Osteocyte (in vitro differentiated cells): ENCODE results near the gene ATP6V0B. TPM values are rescaled to one million over a fixed set of nuclear protein-coding genes. Genes with fewer than 3 reads are reported as not detected.

Experiments
- DNase-seq: peaks from one replicate; pipeline ENCODE4 v3.0.0; 2021; ENCODE audit warnings: mixed read lengths; ENCODE audit not compliant: unreplicated experiment; ENCODE audit errors: extremely low spot score
- H3K27ac Mint-ChIP-seq: one replicate; pipeline ENCODE4 v1.8.0; 2021; ENCODE audit warnings: mild to moderate bottlenecking, mixed read lengths; ENCODE audit not compliant: unreplicated experiment
- H3K27me3 Mint-ChIP-seq: one replicate; pipeline ENCODE4 v1.8.0; 2021; ENCODE audit warnings: mixed read lengths; ENCODE audit not compliant: unreplicated experiment
- H3K36me3 Mint-ChIP-seq: one replicate; pipeline ENCODE4 v1.8.0; 2021; ENCODE audit warnings: mixed read lengths; ENCODE audit not compliant: unreplicated experiment
- H3K4me1 Mint-ChIP-seq: one replicate; pipeline ENCODE4 v1.8.0; 2021; ENCODE audit warnings: mixed read lengths; ENCODE audit not compliant: unreplicated experiment
- H3K4me3 Mint-ChIP-seq: one replicate; pipeline ENCODE4 v1.8.0; 2021; ENCODE audit warnings: mild to moderate bottlenecking, moderate library complexity, mixed read lengths; ENCODE audit not compliant: unreplicated experiment
- H3K9me3 Mint-ChIP-seq: one replicate; pipeline ENCODE4 v1.8.0; 2021; ENCODE audit warnings: mixed read lengths; ENCODE audit not compliant: unreplicated experiment
- total RNA-seq: library from RNA; stranded (reverse); gene quantifications from 2 replicates; pipeline ENCODE4 v1.2.1, GENCODE V29; 2021
- TF ChIP-seq, protein P1 (sequence below): fragments of 200-600 bp; sonication (generic); IDR thresholded peaks from 2 replicates; pipeline ENCODE4 v1.5.0; 2021; ENCODE audit warnings: antibody characterized with exemption, mild to moderate bottlenecking, moderate library complexity

Gene ATP6V0B
- total RNA-seq, 1 donor from 2014 or later, result 128 TPM

DNA sequence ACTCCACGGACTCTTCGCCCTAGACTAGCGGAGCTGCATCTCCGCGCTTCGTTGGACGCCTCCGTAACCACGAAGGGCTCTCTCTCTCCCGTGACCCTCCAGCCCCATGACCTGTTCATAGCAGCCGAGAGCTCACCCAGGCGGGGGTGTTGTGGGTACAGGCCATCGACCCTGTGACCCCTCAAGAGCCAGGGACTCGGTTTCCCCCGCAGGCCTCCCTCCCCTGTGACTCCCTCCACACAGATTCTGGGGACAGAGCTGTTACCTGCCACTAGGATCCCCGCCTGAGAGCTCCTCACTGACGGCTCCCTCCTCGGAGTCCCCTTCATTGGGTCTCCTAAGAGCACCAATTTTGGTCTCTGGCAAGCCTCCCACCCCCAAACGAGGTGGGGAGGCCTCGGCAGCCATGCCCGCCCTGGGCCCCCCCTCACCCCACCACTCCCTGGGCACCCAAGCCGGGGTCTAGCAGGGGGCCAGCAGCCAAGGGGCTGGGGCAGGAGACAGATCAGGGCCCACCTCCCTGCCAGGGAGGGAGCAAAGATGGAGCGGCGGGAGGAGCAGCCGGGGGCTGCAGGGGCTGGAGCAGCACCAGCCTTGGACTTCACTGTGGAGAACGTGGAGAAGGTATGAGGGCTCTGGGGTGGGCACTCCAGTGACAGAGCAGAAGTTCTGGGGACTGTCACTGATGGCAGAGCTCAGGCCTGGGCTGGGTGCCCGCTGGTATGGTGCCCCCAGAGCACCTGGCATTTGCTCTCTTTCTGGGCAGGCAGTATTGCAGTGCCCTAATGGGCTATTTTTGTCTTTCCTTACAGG lies 27.5 kb upstream of the ATP6V0B start:
- H3K9me3 Mint-ChIP-seq, result no peaks in the 10 kb centered on the region
- H3K36me3 Mint-ChIP-seq, result peaks cover 9% of the 10 kb centered on the region
- TF ChIP-seq, protein P1, sequence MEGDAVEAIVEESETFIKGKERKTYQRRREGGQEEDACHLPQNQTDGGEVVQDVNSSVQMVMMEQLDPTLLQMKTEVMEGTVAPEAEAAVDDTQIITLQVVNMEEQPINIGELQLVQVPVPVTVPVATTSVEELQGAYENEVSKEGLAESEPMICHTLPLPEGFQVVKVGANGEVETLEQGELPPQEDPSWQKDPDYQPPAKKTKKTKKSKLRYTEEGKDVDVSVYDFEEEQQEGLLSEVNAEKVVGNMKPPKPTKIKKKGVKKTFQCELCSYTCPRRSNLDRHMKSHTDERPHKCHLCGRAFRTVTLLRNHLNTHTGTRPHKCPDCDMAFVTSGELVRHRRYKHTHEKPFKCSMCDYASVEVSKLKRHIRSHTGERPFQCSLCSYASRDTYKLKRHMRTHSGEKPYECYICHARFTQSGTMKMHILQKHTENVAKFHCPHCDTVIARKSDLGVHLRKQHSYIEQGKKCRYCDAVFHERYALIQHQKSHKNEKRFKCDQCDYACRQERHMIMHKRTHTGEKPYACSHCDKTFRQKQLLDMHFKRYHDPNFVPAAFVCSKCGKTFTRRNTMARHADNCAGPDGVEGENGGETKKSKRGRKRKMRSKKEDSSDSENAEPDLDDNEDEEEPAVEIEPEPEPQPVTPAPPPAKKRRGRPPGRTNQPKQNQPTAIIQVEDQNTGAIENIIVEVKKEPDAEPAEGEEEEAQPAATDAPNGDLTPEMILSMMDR, result no peak
- peak overlapping the region; percentile 91 for H3K4me3 Mint-ChIP-seq
- H3K4me1 Mint-ChIP-seq, result peaks cover 31% of the 10 kb centered on the region
- no peaks in the 10 kb centered on the region for H3K27me3 Mint-ChIP-seq
- DNase-seq, result no peak
- H3K27ac Mint-ChIP-seq, result peak overlapping the region; percentile 94

DNA sequence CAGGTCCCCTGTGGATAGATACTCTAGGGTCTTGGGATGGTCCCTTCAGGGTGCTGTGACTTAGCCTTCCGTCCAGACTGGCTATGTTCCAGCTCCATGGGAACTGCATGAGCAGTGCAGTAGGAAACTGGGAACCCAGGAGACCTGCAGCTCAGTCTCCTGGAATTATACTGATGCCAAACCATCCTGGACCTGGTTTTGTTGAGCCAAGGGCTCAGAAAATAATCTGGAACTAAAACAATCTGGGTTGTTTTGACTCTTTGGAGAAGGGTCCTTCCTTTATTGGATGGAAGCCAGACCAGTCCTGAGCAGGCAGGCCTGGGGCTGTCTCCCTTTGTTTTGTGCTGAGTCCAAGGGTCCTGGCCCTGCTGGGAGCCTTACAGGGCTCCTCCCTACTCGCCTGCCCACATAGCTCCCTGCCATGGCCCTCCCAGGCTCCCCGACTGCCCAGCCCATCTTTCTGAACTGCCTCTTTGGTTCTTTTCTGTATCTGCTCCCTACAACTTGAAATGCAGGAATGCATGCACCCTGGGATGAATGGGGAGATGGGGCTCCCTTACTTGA lies 26.8 kb upstream of the ATP6V0B start:
- Mint-ChIP-seq H3K9me3 (no peaks in the 10 kb centered on the region), H3K4me1 (peaks cover 31% of the 10 kb centered on the region), H3K27ac (peak overlapping the region; percentile 94), H3K4me3 (peak overlapping the region; percentile 91), H3K36me3 (peaks cover 9% of the 10 kb centered on the region), H3K27me3 (no peaks in the 10 kb centered on the region)
- DNase-seq, result no peak
- TF ChIP-seq, protein P1, result no peak

DNA sequence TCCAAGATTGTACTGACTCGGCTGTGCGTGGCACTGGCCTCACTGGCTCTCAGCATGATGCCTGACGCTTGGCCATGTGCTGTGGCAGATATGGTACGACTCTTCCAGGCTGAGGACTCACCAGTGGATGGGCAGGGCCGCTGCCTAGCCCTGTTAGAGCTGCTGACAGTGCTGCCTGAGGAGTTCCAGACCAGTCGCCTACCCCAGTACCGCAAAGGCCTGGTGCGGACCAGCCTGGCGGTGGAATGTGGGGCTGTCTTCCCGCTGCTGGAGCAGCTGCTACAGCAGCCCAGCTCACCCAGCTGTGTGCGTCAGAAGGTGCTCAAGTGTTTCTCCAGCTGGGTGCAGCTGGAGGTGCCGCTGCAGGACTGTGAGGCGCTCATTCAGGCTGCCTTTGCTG lies 25.1 kb upstream of the ATP6V0B start:
- TF ChIP-seq, protein P1, result no peak
- no peaks in the 10 kb centered on the region for H3K9me3 Mint-ChIP-seq
- peaks cover 31% of the 10 kb centered on the region for H3K4me1 Mint-ChIP-seq
- H3K27me3 Mint-ChIP-seq, result no peaks in the 10 kb centered on the region
- no peak overlapping the region for H3K4me3 Mint-ChIP-seq
- no peak for DNase-seq
- no peak overlapping the region for H3K27ac Mint-ChIP-seq
- peaks cover 9% of the 10 kb centered on the region for H3K36me3 Mint-ChIP-seq

DNA sequence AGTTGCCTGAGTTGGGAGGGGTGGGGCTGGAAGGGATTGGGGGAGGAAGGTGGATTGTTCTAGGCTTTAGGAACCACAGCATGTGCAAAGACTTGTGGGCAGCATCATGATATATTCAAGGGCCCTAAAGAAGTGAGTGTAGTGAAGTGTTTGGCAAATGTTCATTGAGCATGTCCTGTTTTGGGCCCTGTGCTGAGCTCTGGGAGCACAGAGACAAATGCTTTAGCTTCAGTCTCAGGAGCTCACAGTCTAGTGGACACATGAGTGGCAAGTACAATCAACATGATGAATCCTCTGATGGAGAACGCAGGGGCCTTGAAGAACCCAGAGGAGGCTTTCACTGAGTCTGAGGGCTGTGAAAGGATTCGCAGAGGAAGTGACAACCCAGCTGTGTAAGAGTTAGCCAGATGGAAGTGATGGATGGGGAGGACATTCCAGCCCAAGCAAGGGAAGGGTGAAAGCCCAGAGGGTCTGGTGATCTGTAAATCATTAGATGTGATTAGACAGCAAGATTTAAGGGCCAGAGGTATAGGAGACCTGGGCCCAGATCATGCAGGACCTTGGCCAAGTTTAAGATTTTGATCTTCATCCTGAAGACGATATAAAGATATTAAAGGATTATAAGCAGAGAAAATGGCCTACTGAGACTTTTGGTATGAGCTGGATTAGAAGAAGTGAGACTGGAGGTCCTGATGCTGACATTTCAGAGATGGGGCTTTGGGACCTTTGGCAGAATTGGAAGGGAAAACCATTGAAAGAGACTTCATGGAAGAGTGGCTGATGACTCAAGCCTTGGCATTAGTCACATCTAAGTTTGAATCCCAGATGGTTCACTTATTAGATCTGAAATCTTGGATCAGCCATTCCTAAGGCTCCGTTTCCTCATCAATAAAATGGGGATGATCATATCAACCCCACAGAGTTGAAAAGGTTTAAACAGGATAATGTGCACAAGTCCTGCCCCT lies 23.5 kb upstream of the ATP6V0B start:
- Mint-ChIP-seq H3K4me3 (no peak overlapping the region), H3K27ac (no peak overlapping the region), H3K27me3 (no peaks in the 10 kb centered on the region), H3K9me3 (no peaks in the 10 kb centered on the region), H3K4me1 (peaks cover 18% of the 10 kb centered on the region), H3K36me3 (peaks cover 9% of the 10 kb centered on the region)
- no peak for DNase-seq
- TF ChIP-seq, protein P1, result no peak
